ENCODE results near the gene MYO3B. TPM values are rescaled to one million over a fixed set of nuclear protein-coding genes. Genes with fewer than 3 reads are reported as not detected.
"Not testable (repeated sequence)": the region's sequence is repeated elsewhere in the genome, so short reads cannot be mapped to it uniquely, and the experiment has no call there.

Gene MYO3B
- total RNA-seq, 1 experiment from 2014 or later: not detected

GRCh38 chr2:170455617-170456426 lies 277.9 kb downstream of the MYO3B start:
- DNase-seq: no peak
- Histone ChIP-seq H3K27me3 (no peaks in the 10 kb centered on the region), H3K9me3 (no peaks in the 10 kb centered on the region), H3K36me3 (no peaks in the 10 kb centered on the region), H3K4me3 (no peak overlapping the region)

GRCh38 chr2:170456914-170457313 lies 279.0 kb downstream of the MYO3B start:
- Histone ChIP-seq H3K36me3 (no peaks in the 10 kb centered on the region), H3K9me3 (no peaks in the 10 kb centered on the region)
- no peak for DNase-seq

GRCh38 chr2:170457742-170458141 lies 279.8 kb downstream of the MYO3B start:
- no peak overlapping the region for H3K4me3 ChIP-seq
- H3K9me3 ChIP-seq: no peaks in the 10 kb centered on the region
- DNase-seq: no peak
- no peaks in the 10 kb centered on the region for H3K27me3 ChIP-seq
- H3K36me3 ChIP-seq: no peaks in the 10 kb centered on the region

More at GRCh38 chr2:170456914-170457313, 279.0 kb downstream of the MYO3B start:
- H3K4me3 ChIP-seq: no peak overlapping the region
- H3K27me3 ChIP-seq: no peaks in the 10 kb centered on the region

- H3K9me3 ChIP-seq: no peaks in the 10 kb centered on the region
Measured at GRCh38 chr2:170461889-170462288, 283.9 kb downstream of the MYO3B start.

GRCh38 chr2:170462433-170463205 lies 284.7 kb downstream of the MYO3B start:
- Histone ChIP-seq H3K27me3 (no peaks in the 10 kb centered on the region), H3K9me3 (no peaks in the 10 kb centered on the region), H3K36me3 (no peaks in the 10 kb centered on the region), H3K4me3 (no peak overlapping the region)
- DNase-seq: no peak

More at GRCh38 chr2:170461889-170462288, 283.9 kb downstream of the MYO3B start:
- no peak for DNase-seq
- Histone ChIP-seq H3K36me3 (no peaks in the 10 kb centered on the region), H3K4me3 (no peak overlapping the region), H3K27me3 (no peaks in the 10 kb centered on the region)

GRCh38 chr2:170463206-170463537 lies 285.2 kb downstream of the MYO3B start:
- Histone ChIP-seq H3K4me3 (no peak overlapping the region), H3K9me3 (no peaks in the 10 kb centered on the region), H3K36me3 (no peaks in the 10 kb centered on the region), H3K27me3 (no peaks in the 10 kb centered on the region)
- no peak for DNase-seq

GRCh38 chr2:170464268-170464667 lies 286.3 kb downstream of the MYO3B start:
- no peaks in the 10 kb centered on the region for H3K9me3 ChIP-seq
- no peaks in the 10 kb centered on the region for H3K36me3 ChIP-seq
- no peak overlapping the region for H3K4me3 ChIP-seq
- DNase-seq: no peak
- no peaks in the 10 kb centered on the region for H3K27me3 ChIP-seq

GRCh38 chr2:170465241-170465640 lies 287.3 kb downstream of the MYO3B start:
- no peak for DNase-seq
- Histone ChIP-seq H3K4me3 (no peak overlapping the region), H3K9me3 (no peaks in the 10 kb centered on the region), H3K27me3 (no peaks in the 10 kb centered on the region), H3K36me3 (no peaks in the 10 kb centered on the region)

- Histone ChIP-seq H3K4me3 (no peak overlapping the region), H3K27me3 (no peaks in the 10 kb centered on the region), H3K36me3 (no peaks in the 10 kb centered on the region), H3K9me3 (no peaks in the 10 kb centered on the region)
- DNase-seq: no peak
Measured at GRCh38 chr2:170466632-170467031, 288.7 kb downstream of the MYO3B start.

- Histone ChIP-seq H3K4me3 (no peak overlapping the region), H3K36me3 (no peaks in the 10 kb centered on the region), H3K9me3 (no peaks in the 10 kb centered on the region), H3K27me3 (no peaks in the 10 kb centered on the region)
- DNase-seq: no peak
Measured at GRCh38 chr2:170467568-170468422, 289.8 kb downstream of the MYO3B start.

GRCh38 chr2:170468557-170468956 lies 290.6 kb downstream of the MYO3B start:
- Histone ChIP-seq H3K4me3 (no peak overlapping the region), H3K27me3 (no peaks in the 10 kb centered on the region), H3K9me3 (no peaks in the 10 kb centered on the region), H3K36me3 (no peaks in the 10 kb centered on the region)
- no peak for DNase-seq

- not testable (repeated sequence) for H3K4me3 ChIP-seq, DNase-seq, H3K9me3 ChIP-seq, H3K36me3 ChIP-seq, H3K27me3 ChIP-seq
Measured at GRCh38 chr2:170472498-170472897, 294.6 kb downstream of the MYO3B start.

GRCh38 chr2:170475878-170476277 lies 297.9 kb downstream of the MYO3B start:
- Histone ChIP-seq H3K27me3 (no peaks in the 10 kb centered on the region), H3K4me3 (no peak overlapping the region), H3K9me3 (no peaks in the 10 kb centered on the region), H3K36me3 (no peaks in the 10 kb centered on the region)
- no peak for DNase-seq

GRCh38 chr2:170477630-170478029 lies 299.7 kb downstream of the MYO3B start:
- Histone ChIP-seq H3K9me3 (no peaks in the 10 kb centered on the region), H3K4me3 (no peak overlapping the region), H3K36me3 (no peaks in the 10 kb centered on the region), H3K27me3 (no peaks in the 10 kb centered on the region)
- DNase-seq: no peak

- Histone ChIP-seq H3K36me3 (no peaks in the 10 kb centered on the region), H3K4me3 (no peak overlapping the region), H3K27me3 (no peaks in the 10 kb centered on the region), H3K9me3 (no peaks in the 10 kb centered on the region)
- no peak for DNase-seq
Measured at GRCh38 chr2:170481201-170481600, 303.3 kb downstream of the MYO3B start.

GRCh38 chr2:170484552-170484951 lies 306.6 kb downstream of the MYO3B start:
- no peaks in the 10 kb centered on the region for H3K27me3 ChIP-seq

More at GRCh38 chr2:170484552-170484951, 306.6 kb downstream of the MYO3B start:
- Histone ChIP-seq H3K9me3 (no peaks in the 10 kb centered on the region), H3K4me3 (no peak overlapping the region), H3K36me3 (no peaks in the 10 kb centered on the region)
- DNase-seq: no peak
